ENCODE measurements around the gene PLXNB2.

Gene PLXNB2

DNA sequence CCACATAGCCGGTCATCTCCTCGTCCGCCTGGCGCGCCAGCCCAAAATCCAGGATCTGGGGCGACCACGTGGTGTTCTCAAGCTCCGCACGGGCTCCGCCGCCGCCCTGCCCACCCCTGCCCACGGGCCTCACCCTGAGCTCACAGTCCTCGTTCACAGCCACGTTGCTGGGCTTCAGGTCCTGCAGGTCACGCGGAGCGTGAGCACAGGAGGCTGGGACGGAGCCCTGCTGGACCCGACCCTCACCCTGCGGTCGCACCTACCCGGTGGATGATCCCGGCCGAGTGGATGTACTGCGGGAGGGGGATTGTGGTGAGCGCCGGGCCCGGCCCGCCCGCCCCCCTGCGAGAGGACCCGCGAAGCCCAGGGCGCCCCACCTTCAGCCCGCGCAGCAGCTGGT is 40.5 kb downstream of the PLXNB2 start:
- DNase-seq (ENCODE audit: low read depth): no peak

DNA sequence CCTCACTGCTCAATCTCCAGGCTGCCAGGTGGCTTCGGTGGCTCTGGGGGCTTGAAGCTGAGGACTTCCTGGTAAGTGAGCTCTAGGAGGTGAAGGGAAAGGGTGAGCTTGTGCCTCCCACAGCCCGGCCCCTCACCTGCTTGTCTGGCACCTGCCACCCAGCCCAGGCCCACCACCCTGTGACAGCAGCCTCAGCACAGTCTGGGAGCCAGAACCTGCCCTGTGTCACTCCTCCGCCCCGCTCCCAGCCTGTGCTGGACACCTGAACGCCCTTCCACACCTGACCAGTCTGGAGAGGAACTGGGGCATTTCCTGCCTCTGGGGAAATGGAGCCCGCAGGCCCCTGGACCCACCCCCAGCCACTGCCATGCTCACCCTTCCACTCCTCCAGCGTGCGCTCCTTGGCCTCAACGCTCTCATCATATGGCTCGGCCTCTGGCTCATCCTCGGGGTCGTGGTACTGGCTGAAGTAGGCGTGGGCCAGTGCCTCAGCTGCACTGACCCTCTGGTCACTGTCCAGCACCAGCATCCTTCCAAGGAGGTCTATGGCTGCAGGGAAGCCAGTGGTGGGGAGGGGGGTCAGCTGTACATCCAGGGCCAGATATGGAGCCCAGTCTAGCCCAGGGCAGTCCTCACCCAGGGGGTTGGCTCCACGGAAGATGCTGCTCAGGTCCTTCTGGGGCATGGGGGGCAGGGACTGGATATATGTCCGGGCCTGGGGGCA is 42.3 kb downstream of the PLXNB2 start:
- DNase-seq (ENCODE audit: low read depth): no peak

- DNase-seq (ENCODE audit: low read depth): no peak
These were observed 43.2 kb downstream of the PLXNB2 start for GRCh38 chr22:50264104-50264745.

- no peak for DNase-seq (ENCODE audit: low read depth)
These were observed 44.4 kb downstream of the PLXNB2 start for GRCh38 chr22:50262973-50263617.

DNA sequence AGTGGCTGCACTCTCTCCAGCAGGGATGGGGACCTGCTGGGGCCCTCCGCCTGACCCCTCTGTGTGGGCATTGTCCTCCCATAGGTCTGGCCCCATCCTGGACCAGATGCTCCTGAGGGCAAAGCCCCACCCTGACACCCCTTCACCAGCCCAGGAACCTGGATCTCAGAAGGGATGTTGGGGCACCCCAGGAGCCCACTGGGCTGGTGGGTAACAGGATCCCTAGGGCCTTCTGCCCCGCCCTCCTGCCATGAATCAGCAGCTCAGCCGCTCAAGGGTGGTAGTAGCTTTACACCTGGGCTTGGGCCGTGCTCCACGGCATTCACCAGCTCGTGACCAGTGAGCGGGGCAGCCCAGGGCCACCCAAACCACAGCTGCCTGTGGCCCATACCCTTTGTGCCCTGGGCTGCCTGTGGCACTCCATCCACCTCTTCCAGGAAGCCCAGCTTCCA is 45.0 kb downstream of the PLXNB2 start:
- no peak for DNase-seq (ENCODE audit: low read depth)

DNA sequence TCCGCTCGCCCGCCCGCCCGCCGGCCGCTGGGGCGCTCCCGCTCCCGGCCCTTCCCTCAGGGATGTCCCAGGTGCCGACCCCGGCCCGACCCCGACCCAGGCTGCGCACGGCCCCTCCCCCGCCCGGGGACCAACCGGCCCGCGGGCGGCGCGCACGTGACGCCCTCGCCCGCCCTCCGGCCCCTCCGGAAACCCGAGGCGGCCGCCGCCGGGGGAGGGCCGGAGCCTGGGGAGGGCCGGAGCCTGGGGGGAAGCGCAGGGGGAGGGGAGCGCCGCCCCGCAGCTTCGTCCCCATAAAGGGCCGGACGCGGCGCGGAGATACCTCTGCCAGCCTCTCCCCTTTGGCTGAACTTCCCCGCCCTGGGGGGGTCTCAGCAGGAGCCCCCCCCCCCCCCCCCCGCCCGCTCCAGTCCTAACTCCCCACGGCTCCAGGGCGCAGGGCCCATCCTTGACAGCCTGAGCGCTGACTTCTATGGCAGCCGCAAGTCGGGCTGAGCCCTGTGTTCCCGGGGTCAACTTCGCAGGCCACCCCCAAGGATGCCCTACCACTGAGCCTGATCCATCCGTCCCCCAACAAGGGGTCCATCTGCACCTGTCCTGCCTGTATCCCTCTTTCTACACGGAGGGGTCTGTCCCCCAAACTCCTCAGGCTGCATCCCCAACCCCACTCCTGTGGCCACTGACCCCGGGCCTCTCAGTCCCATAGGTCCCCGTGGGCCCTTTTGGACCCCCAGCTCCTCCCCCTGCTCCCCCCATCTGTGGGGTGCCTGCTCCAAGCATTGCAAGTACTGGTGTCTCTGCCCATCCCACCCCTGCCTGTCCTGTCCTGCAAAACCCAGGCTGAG is 45.6 kb downstream of the PLXNB2 start, which contains the start of gene MAPK12:
Gene MAPK12 (minus strand): TSS at position 69 of the 845 bp plus-strand sequence. CDS start 174 bp downstream, outside the sequence.
- DNase-seq (ENCODE audit: low read depth): no peak

GRCh38 chr22:50260801-50261614 is 46.4 kb downstream of the PLXNB2 start:
- no peak for DNase-seq (ENCODE audit: low read depth)

- no peak for DNase-seq (ENCODE audit: low read depth)
These were observed 47.0 kb downstream of the PLXNB2 start for GRCh38 chr22:50260434-50260800.

DNA sequence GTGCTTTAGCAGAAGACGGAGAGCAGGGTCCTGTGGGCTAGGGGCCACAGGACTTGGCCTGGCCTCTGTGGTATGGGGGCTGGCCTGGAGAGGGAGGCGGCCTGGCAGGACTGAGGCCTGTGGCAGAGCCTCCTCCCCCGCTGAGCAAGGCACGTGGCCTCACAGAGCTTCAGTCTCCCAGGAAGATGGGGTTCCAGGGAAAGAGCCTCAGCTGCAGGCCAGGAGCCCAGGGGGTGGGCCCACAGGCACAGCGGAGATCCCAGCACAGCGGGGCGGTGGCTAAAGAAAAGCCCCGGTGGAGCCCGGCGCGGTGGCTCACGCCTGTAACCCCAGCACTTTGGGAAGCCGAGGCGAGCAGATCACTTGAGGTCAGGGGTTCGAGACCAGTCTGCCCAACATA is 48.1 kb downstream of the PLXNB2 start:
- DNase-seq (ENCODE audit: low read depth): no peak

- DNase-seq (ENCODE audit: low read depth): no peak
These were observed 48.8 kb downstream of the PLXNB2 start for GRCh38 chr22:50258361-50259292.

GRCh38 chr22:50257451-50258360 is 49.7 kb downstream of the PLXNB2 start:
- no peak for DNase-seq (ENCODE audit: low read depth)

DNA sequence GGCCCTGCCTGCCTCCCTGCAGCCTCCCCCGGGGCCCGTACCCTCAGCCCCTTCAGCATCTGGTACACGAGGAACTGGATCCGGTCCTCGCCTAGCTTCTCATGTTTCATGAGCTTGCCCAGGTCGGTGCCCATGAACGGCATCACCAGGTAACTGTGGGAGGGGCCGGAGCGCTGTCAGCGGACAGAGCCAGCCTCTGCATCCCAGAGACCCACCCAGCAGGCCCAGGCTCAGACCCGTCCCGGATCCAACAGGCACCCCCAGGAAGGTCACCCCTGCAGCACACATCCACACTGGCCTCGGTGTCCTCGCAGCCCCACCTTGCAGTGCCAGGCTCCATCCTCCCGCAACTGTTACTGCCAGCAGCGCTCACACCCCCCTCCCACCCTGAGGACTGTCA is 50.4 kb downstream of the PLXNB2 start:
- DNase-seq (ENCODE audit: low read depth): no peak

DNA sequence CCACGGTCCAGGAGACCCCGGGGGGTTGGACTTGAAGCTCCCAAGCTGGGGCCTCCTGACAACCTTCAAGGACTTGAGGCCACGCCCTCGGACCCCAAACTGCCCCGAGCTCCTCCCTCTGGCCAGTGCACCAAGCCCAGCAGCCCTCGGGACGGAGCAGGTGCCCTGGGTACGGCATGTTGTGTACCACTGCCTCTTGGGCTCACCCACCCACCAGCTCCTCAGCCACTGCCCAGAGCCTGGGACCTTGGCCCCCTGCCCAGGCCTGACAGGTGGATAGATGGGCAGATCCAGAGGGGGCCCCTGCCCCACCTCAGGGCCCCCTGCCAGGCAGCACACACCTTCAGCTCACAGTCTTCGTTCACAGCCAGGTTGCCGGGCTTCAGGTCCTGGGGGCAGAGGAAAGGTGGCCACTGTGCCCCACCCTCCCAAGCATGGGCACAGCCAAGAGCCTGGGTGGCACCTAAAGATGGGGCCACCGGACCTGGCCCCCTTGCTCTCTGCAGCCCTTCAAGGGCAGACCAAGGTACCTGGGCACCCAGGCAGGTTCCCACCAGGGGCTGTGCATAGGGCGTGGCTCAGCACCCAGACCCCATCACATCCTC is 51.1 kb downstream of the PLXNB2 start:
- DNase-seq (ENCODE audit: low read depth): no peak

DNA sequence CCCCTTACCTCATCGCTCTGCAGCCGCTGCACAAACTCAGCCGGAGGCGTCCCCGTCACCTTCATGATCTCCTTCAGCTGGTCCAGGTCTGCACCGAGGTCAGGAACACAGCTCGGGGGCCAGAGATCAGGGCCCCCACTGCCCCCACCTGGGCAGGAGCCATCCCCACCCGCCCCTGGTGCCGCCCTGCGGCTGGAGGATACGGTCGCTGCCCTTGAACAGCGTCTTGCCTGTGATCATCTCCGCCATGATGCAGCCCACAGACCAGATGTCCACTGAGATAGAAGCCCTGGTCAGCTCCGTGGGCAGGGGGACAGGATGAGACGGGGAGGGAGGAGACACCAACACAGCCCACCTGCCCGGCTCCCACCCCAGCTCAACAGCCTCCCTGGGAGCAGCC is 51.8 kb downstream of the PLXNB2 start:
- no peak for DNase-seq (ENCODE audit: low read depth)

- DNase-seq (ENCODE audit: low read depth): no peak
These were observed 52.3 kb downstream of the PLXNB2 start for GRCh38 chr22:50255099-50255498.

DNA sequence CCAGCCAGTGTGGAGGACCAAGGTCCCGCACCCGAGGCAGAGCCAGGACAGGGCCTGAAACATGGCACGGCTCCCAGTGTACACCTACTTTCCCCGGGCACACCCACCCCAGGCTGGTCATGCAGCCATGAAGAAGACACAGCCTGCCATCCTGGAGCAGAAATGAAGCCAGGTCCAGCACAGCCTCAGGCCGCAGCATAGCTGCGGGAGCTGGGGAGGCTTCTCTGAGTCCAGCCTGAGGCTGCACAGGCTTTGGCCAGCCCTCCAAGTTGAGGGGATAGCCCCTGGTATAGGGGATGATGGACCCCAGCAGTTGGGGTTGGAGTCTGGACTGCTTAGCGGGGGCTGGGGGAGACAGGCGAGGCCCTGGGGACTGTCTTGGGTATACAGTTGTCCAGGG is 53.5 kb downstream of the PLXNB2 start:
- no peak for DNase-seq (ENCODE audit: low read depth)

DNA sequence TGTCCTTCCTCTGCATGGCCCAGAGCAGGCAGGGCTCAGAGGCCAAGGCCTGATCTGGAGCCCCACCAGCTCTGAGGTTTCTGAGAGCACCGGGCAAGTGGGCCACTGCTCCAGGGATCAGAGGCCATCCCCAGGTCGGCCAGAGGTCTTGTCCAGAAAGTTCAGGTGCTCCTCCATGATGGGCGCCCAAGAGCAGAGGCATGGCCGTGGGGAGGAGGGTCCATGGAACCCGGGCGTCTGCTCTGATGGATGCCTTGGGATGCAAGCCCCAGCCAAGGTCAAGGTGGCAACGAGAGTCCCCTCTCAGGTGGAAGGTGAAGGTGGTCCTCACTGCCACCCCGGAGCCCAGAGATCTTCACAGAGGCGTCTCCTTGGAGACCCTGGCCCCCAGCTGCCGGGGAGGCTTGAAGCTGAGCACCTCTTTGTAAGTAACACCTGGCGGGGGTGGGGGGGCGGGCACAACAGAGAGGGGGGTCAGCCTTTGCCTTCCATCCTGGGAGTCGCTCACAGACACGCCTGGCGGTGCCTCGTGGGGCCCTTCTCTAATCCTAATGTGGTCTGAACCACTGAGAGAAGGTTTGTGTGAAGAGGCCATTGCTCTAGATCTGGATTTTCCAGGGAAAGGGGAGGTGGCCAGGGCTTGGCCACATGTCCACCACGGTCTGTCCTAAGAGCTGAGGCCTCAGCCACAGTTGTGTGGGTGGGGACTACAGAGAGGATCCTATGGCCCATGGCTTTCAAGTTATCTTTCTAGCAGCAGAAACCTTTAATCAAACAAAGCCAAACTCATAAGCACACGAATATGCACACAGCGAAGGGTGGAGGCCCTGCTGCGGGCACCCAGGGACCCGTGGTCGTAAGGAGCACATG is 54.2 kb downstream of the PLXNB2 start:
- no peak for DNase-seq (ENCODE audit: low read depth)

All from HS-5 (cell line).